ENCODE measurements around the gene FAM163B.

DNA sequence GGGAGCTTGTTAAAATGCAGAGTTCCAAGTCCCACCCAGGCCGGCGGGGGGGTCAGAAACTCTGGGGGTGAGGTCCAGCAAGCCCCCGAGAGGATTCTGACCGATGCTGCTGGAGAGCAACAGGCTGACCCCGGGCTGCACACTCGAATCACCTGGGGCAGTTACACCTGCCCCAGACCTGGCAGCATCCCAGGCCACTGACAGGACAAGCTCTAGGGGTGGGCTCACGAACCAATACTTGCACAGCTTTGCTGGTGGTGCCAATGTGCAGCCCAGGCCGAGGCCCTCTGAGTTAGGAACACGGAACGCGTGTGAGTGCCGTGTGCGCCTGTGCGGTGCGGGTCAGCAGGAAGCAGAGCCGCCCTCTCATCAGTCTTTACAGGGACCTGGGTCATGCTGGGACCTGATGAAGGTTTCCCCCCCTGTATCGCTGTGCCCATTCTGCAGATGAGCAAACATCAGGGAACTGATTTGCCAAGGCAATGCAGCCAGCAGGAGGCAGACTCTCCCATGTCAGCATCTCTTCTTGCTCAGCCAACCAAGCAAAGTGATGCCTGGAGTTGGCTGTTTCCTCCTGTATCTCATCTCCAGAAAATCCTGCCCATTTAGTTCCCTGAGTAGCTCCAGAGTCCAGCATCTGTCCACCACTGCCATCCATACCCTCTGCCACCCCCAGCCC is 16.3 kb downstream of the FAM163B start:
- TF ChIP-seq EP300 (IDR thresholded peaks at IDR 0.05) (no peak), POLR2A (IDR thresholded peaks at IDR 0.05; ENCODE audit: low read depth) (no peak)
- TF ChIP-seq, protein P1, sequence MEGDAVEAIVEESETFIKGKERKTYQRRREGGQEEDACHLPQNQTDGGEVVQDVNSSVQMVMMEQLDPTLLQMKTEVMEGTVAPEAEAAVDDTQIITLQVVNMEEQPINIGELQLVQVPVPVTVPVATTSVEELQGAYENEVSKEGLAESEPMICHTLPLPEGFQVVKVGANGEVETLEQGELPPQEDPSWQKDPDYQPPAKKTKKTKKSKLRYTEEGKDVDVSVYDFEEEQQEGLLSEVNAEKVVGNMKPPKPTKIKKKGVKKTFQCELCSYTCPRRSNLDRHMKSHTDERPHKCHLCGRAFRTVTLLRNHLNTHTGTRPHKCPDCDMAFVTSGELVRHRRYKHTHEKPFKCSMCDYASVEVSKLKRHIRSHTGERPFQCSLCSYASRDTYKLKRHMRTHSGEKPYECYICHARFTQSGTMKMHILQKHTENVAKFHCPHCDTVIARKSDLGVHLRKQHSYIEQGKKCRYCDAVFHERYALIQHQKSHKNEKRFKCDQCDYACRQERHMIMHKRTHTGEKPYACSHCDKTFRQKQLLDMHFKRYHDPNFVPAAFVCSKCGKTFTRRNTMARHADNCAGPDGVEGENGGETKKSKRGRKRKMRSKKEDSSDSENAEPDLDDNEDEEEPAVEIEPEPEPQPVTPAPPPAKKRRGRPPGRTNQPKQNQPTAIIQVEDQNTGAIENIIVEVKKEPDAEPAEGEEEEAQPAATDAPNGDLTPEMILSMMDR (IDR thresholded peaks at IDR 0.05): no peak
